NK-92 (cell line): ENCODE data around the gene SLC9A6.
"Not testable (repeated sequence)": the region's sequence is repeated elsewhere in the genome, so short reads cannot be mapped to it uniquely, and the experiment has no call there.

Experiments used
- DNase-seq: peaks from one replicate; lab custom pipeline; 2025; ENCODE audit not compliant: unreplicated experiment; lab: John Stamatoyannopoulos, UW

Gene SLC9A6

GRCh38 chrX:136061286-136061685 lies 76.1 kb downstream of the SLC9A6 start:
- DNase-seq: no peak

DNA sequence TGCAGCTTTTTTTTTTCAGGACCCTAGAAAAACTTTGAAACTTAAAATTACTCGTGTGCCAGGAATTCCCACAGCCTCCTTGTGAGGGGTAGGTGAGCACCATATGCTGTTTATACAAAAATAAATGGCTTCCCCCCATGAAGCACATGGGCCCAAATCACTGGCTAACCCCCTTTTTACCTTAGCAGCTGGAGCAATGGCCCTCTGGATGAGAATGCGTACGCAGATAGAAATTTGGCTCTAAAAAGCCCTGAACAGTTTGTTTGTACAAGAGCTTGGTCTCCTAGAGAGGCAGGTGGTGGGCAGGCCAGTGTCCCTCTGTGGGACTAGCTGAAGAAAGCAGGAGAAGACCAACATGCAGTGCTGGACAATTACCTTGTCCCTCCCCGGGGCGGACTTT lies 76.5 kb downstream of the SLC9A6 start:
- DNase-seq: no peak

- DNase-seq: no peak
These were observed 78.3 kb downstream of the SLC9A6 start for GRCh38 chrX:136063340-136064079.

DNA sequence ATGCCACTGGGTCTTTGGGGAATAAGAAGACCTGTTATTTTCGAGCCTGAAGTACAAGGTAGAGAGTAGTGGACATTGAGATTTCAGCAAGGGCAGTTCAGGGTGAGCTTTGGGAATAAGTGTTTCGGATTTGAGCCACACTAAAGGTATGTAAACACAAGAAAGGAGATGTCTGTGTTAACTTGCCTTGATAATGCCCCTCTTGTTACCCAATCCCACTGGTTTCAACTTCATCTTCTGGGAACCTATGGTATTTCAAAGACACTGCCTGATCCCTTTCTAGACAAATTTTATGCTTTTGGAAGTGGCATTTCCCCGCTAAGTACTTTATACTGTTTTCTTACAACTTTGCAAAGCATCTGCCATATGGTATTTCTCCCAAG lies 79.4 kb downstream of the SLC9A6 start:
- no peak for DNase-seq

GRCh38 chrX:136065044-136065671 lies 79.9 kb downstream of the SLC9A6 start:
- DNase-seq: no peak

- DNase-seq: no peak
These were observed 81.9 kb downstream of the SLC9A6 start for GRCh38 chrX:136067097-136067496.

DNA sequence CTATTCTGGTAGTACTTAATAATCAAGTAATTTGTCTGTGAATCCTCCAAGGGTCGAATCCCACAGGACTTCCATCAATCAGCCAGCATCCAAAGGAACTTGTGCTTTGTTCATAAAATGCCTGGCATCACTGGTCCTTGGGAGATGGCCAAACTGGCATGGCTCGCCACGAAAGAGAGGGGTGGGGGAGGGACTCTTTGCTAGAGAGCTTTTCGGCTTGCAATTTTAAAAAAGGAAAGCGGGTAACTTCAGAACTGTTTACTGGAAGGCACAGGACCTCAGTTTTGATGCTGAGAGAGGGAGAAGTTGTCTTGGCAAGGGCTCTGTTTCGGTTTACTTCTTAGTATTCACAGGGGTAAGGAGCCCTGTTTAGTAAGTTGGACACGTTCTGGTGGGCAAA lies 82.7 kb downstream of the SLC9A6 start:
- no peak for DNase-seq

DNA sequence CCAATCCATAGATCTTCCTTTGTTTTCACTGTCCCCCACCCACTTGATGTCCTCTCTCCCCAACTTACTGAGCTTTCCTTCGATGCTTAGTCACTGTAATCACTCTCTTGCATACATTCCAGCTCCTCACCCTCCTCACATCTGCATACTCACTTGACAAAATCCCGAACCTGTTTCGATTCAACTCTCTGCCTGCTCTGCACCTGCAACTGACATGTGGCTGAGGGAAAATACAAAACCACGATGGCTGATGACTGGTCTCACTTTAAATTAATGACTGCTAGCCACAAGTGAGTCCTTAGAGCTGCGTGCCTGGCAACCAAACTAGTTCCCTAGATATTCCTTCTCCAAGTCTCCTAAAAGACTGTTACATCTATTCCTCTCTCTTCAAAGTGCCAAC lies 91.7 kb downstream of the SLC9A6 start:
- no peak for DNase-seq

GRCh38 chrX:136080766-136081165 lies 95.5 kb downstream of the SLC9A6 start:
- DNase-seq: no peak

- no peak for DNase-seq
These were observed 101.3 kb downstream of the SLC9A6 start for GRCh38 chrX:136086521-136086920.

GRCh38 chrX:136091898-136092297 lies 106.7 kb downstream of the SLC9A6 start:
- DNase-seq: not testable (repeated sequence)

DNA sequence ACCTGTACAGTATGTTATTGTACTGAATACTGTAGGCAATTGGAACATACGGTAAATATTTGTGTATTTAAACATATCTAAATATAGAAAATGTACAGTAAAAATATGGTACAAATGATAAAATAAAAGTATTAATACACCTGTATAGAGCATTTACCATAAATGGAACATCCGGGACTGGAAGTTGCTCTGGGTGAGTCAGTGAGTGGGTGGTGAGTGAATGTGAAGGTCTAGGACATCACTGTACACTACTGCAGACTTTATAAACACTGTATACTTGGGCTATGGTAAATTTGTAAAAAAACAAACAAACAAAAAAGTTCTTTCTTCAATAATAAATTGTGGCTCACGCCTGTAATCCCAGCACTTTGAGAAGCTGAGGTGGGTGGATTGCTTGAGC lies 109.7 kb downstream of the SLC9A6 start:
- DNase-seq: no peak
